Fibroblast of pulmonary artery (primary cell): ENCODE measurements around the gene TRIP4.
"Not testable (repeated sequence)": the region's sequence is repeated elsewhere in the genome, so short reads cannot be mapped to it uniquely, and the experiment has no call there.

Experiments used
- DNase-seq: peaks from one replicate; pipeline ENCODE4 v3.0.0-alpha.2; 2010; ENCODE audit warnings: low read depth
- H3K4me3 ChIP-seq: replicated peaks from 2 replicates; pipeline ENCODE4 v1.5.1; 2011; ENCODE audit warnings: low read depth, mild to moderate bottlenecking, control low read depth, low read length, moderate library complexity
- TF ChIP-seq, protein P1 (sequence below): IDR thresholded peaks from 2 replicates; pipeline ENCODE4 v1.5.1; 2011; ENCODE audit warnings: mild to moderate bottlenecking, control low read depth, low read length, inconsistent platforms; ENCODE audit errors: missing control alignments

The TRIP4 gene

DNA sequence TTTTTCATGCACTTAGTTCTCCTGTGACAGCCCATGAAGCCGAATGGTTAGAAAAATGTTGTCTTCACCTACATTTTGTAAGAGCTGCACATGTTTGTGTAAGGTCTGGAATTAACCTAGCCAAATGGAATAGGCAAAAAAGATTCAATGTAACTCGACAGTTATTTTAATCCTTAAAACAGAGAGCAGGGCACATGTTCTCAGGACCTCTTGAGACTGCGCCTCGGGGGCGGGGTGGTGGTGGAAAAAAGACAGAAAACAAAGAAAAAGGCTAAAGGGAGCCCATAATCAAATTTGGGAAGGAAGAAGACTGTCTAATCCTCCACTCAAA, 31.0 kb upstream of the TRIP4 start:
- no peak for DNase-seq
- peak overlapping the region; percentile 92 for H3K4me3 ChIP-seq
- TF ChIP-seq, protein P1, sequence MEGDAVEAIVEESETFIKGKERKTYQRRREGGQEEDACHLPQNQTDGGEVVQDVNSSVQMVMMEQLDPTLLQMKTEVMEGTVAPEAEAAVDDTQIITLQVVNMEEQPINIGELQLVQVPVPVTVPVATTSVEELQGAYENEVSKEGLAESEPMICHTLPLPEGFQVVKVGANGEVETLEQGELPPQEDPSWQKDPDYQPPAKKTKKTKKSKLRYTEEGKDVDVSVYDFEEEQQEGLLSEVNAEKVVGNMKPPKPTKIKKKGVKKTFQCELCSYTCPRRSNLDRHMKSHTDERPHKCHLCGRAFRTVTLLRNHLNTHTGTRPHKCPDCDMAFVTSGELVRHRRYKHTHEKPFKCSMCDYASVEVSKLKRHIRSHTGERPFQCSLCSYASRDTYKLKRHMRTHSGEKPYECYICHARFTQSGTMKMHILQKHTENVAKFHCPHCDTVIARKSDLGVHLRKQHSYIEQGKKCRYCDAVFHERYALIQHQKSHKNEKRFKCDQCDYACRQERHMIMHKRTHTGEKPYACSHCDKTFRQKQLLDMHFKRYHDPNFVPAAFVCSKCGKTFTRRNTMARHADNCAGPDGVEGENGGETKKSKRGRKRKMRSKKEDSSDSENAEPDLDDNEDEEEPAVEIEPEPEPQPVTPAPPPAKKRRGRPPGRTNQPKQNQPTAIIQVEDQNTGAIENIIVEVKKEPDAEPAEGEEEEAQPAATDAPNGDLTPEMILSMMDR = no peak

DNA sequence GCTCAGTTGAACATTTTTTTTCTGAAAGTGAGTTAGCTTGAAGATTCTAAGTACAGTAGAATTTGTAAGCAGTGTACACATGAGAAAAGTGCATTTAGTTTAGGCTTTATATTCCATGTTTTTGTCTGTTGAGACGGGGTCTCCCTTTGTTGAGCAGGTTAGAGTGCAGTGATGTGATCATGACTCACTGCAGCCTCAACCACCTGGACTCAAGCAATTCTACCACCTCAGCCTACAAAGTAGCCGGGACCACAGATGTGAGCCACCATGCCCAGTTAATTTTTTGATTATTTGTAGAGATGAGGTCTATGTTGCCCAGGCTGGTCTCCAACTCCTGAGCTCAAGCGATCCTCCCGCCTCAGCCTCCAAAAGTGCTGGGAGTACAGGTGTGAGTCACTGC, 26.4 kb upstream of the TRIP4 start:
- no peak for DNase-seq
- TF ChIP-seq, protein P1 = no peak
- no peak overlapping the region for H3K4me3 ChIP-seq

- H3K4me3 ChIP-seq = no peak overlapping the region
- TF ChIP-seq, protein P1 = no peak
- no peak for DNase-seq
Measured at GRCh38 chr15:64369078-64369607, 18.5 kb upstream of the TRIP4 start.

DNA sequence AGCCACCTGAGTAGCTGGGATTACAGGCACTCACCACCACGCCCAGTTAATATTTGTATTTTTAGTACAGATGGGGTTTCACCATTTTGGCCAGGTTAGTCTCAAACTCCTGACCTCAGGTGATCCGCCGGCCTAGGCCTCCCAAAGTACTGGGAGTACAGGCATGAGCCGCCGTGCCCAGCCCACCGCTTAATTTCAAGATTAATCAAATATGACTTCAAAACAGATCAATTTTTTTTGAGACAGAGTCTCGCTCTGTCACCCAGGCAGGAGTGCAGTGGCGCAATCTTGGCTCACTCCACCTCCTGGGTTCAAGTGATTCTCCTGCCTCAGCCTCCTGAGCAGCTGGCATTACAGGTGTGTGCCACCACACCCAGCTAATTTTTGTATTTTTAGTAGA, 16.3 kb upstream of the TRIP4 start:
- H3K4me3 ChIP-seq, DNase-seq: not testable (repeated sequence)

- no peak overlapping the region for H3K4me3 ChIP-seq
- no peak for DNase-seq
- TF ChIP-seq, protein P1 = no peak
Measured at GRCh38 chr15:64373360-64373759, 14.3 kb upstream of the TRIP4 start.

GRCh38 chr15:64379216-64379960, 8.2 kb upstream of the TRIP4 start:
- DNase-seq = no peak
- TF ChIP-seq, protein P1 = no peak
- H3K4me3 ChIP-seq = no peak overlapping the region

DNA sequence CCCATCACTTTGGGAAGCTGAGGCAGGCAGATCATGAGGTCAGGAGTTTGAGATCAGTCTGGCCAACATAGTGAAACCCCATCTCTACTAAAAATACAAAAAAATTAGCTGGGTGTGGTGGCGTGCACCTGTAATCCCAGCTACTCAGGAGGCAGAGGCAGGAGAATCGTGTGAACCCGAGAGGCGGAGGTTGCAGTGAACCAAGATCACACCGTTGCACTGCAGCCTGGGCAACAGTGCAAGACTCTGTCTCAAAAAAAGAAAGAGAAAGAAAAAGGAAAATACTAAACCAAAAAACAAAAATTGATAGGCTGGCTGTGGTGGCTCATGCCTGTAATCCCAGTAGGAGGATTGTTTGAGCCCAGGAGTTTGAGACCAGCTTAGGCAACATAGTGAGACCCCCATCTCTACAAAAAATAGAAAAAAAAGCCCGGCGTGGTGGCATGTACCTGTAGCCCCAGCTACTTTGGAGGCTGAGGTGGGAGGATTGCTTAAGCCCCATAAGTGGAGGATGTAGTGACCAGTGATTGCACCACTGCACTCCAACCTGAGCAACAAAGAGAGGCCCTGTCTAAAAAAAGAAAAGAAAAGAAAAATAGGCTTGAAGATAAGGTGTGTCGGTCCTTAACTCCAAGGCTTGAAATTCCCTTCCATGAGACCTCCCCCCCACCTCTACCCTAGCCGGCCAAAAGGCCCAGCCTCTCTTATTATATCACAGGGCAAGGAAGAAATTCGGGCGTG, 7.3 kb upstream of the TRIP4 start:
- H3K4me3 ChIP-seq = peak overlapping the region; percentile 77

More for the DNA sequence above, 7.3 kb upstream of the TRIP4 start:
- DNase-seq = not testable (repeated sequence)
